Gastrocnemius medialis (tissue), 4 donors: Measurements from ENCODE around the gene RIPK4.

Experiments used
- CTCF ChIP-seq, 5 experiments: fragments of 450-650 bp in 3 of 5; fragments of 200-600 bp in 2 of 5; sonication (generic) in 2 of 5; IDR thresholded peaks in 4 of 5; conservative IDR thresholded peaks in 1 of 5; 1 replicate in 4 of 5; 2 replicates in 1 of 5; pipeline ENCODE4 v1.5.1; 2016 to 2019; ENCODE audit warnings: antibody characterized with exemption in 5 of 5, mild to moderate bottlenecking in 3 of 5, moderate library complexity in 3 of 5
- POLR2A ChIP-seq, 2 donors: fragments of 450-650 bp; IDR thresholded peaks; one replicate each; pipeline ENCODE4 v1.6.1; 2017; ENCODE audit warnings: antibody characterized with exemption in 2 of 2, mild to moderate bottlenecking in 2 of 2, moderate library complexity in 2 of 2

GRCh38 chr21:41803316-41803715, 36.5 kb upstream of the RIPK4 start:
- TF ChIP-seq CTCF (IDR thresholded peaks at IDR 0.05 in 4 of 5, conservative IDR thresholded peaks at IDR 0.05 in 1 of 5) (no peak), POLR2A (IDR thresholded peaks at IDR 0.05) (no peak)
